ENCODE data around the gene DNAJA4. TPM values are rescaled to one million over a fixed set of nuclear protein-coding genes. Genes with fewer than 3 reads are reported as not detected.
A peak's percentile ranks its signal among the peaks of the same experiment; 100 is the strongest.

DNAJA4 gene
- total and polyA plus RNA-seq, 2 of the 13 experiments (the other 11 are each of a cell fraction or from before 2014, with no cell fraction given): not detected

DNA sequence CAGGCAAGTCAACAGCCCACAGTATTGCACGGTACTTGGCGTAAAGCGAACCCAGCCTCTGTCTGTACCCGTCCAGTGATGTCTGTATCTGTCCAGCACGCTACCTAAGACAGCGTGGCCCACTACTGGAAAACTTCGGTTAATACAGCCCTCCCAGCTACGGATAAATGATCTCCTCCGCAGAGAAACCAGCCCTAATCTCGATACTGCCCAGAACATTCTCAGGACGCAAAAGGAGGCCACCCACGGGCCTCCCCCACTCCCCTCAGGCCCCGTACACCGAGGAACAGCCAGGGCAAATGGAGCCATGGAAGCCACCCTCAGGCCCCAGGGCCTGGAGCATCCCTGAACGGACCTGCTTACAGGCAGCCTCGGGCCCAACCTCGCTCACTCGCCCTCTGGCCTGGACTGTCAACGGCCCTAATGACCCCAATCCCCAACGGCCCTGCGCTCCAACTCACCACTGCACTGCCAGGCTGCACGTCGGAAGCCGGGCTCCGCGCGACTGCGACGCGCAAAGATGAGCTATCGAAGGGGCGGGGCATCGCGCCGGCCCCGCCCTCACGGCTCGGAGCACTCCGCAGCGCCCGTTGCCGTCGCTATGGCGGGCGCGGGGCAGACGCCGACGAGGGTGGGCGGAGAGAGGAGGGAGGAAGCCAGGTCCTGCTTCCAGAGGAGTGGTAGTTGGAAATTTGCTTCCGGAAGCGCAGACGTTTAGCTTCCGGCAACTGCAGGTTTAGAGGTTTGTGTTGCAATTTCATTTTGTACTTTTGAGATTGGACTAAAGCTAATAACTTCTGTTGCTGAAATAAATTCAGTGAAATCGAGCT lies 35.0 kb downstream of the DNAJA4 start, which contains the start of gene SKIC8 (continued):
- TF ChIP-seq, protein P1, sequence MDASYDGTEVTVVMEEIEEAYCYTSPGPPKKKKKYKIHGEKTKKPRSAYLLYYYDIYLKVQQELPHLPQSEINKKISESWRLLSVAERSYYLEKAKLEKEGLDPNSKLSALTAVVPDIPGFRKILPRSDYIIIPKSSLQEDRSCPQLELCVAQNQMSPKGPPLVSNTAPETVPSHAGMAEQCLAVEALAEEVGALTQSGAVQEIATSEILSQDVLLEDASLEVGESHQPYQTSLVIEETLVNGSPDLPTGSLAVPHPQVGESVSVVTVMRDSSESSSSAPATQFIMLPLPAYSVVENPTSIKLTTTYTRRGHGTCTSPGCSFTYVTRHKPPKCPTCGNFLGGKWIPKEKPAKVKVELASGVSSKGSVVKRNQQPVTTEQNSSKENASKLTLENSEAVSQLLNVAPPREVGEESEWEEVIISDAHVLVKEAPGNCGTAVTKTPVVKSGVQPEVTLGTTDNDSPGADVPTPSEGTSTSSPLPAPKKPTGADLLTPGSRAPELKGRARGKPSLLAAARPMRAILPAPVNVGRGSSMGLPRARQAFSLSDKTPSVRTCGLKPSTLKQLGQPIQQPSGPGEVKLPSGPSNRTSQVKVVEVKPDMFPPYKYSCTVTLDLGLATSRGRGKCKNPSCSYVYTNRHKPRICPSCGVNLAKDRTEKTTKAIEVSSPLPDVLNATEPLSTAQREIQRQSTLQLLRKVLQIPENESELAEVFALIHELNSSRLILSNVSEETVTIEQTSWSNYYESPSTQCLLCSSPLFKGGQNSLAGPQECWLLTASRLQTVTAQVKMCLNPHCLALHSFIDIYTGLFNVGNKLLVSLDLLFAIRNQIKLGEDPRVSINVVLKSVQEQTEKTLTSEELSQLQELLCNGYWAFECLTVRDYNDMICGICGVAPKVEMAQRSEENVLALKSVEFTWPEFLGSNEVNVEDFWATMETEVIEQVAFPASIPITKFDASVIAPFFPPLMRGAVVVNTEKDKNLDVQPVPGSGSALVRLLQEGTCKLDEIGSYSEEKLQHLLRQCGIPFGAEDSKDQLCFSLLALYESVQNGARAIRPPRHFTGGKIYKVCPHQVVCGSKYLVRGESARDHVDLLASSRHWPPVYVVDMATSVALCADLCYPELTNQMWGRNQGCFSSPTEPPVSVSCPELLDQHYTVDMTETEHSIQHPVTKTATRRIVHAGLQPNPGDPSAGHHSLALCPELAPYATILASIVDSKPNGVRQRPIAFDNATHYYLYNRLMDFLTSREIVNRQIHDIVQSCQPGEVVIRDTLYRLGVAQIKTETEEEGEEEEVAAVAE (CRISPR knock-in tag; IDR thresholded peaks at IDR 0.05; ENCODE audit: borderline replicate concordance): no peak
- TF ChIP-seq ZNF616 (CRISPR knock-in tag; IDR thresholded peaks at IDR 0.05; ENCODE audit: low read depth): no peak
- TF ChIP-seq, protein P2, sequence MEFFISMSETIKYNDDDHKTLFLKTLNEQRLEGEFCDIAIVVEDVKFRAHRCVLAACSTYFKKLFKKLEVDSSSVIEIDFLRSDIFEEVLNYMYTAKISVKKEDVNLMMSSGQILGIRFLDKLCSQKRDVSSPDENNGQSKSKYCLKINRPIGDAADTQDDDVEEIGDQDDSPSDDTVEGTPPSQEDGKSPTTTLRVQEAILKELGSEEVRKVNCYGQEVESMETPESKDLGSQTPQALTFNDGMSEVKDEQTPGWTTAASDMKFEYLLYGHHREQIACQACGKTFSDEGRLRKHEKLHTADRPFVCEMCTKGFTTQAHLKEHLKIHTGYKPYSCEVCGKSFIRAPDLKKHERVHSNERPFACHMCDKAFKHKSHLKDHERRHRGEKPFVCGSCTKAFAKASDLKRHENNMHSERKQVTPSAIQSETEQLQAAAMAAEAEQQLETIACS (CRISPR knock-in tag; IDR thresholded peaks at IDR 0.05): no peak
- TF ChIP-seq, protein P3, sequence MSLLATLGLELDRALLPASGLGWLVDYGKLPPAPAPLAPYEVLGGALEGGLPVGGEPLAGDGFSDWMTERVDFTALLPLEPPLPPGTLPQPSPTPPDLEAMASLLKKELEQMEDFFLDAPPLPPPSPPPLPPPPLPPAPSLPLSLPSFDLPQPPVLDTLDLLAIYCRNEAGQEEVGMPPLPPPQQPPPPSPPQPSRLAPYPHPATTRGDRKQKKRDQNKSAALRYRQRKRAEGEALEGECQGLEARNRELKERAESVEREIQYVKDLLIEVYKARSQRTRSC (CRISPR knock-in tag; IDR thresholded peaks at IDR 0.05; ENCODE audit: low read depth): 0 out of 2 replicates have a peak, but pooled peaks have one; percentile 34
- TF ChIP-seq, protein P4, sequence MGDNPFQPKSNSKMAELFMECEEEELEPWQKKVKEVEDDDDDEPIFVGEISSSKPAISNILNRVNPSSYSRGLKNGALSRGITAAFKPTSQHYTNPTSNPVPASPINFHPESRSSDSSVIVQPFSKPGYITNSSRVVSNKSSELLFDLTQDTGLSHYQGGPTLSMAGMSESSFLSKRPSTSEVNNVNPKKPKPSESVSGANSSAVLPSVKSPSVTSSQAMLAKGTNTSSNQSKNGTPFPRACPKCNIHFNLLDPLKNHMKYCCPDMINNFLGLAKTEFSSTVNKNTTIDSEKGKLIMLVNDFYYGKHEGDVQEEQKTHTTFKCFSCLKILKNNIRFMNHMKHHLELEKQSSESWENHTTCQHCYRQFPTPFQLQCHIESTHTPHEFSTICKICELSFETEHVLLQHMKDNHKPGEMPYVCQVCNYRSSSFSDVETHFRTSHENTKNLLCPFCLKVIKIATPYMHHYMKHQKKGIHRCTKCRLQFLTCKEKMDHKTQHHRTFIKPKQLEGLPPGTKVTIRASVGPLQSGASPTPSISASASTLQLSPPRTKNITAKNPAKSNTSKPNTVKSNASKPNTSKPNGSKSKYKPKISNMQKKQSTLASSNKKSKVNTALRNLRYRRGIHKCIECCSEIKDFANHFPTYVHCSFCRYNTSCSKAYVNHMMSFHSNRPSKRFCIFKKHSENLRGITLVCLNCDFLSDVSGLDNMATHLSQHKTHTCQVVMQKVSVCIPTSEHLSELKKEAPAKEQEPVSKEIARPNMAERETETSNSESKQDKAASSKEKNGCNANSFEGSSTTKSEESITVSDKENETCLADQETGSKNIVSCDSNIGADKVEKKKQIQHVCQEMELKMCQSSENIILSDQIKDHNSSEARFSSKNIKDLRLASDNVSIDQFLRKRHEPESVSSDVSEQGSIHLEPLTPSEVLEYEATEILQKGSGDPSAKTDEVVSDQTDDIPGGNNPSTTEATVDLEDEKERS (CRISPR knock-in tag; IDR thresholded peaks at IDR 0.05): no peak
- TF ChIP-seq TBX3 (IDR thresholded peaks at IDR 0.05; ENCODE audit: borderline replicate concordance): no peak
- TF ChIP-seq, protein P5, sequence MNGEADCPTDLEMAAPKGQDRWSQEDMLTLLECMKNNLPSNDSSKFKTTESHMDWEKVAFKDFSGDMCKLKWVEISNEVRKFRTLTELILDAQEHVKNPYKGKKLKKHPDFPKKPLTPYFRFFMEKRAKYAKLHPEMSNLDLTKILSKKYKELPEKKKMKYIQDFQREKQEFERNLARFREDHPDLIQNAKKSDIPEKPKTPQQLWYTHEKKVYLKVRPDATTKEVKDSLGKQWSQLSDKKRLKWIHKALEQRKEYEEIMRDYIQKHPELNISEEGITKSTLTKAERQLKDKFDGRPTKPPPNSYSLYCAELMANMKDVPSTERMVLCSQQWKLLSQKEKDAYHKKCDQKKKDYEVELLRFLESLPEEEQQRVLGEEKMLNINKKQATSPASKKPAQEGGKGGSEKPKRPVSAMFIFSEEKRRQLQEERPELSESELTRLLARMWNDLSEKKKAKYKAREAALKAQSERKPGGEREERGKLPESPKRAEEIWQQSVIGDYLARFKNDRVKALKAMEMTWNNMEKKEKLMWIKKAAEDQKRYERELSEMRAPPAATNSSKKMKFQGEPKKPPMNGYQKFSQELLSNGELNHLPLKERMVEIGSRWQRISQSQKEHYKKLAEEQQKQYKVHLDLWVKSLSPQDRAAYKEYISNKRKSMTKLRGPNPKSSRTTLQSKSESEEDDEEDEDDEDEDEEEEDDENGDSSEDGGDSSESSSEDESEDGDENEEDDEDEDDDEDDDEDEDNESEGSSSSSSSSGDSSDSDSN (CRISPR knock-in tag; IDR thresholded peaks at IDR 0.05): peak; percentile 76
- TF ChIP-seq BRCA1 (CRISPR knock-in tag; IDR thresholded peaks at IDR 0.05): no peak
- TF ChIP-seq SRF (IDR thresholded peaks at IDR 0.05; ENCODE audit: low read depth, low read length): no peak
- no peak for TF ChIP-seq TCF7L2 (IDR thresholded peaks at IDR 0.05; ENCODE audit: low read depth, low read length)
- no peak for TF ChIP-seq HNF4G (IDR thresholded peaks at IDR 0.05; ENCODE audit: borderline replicate concordance, low read depth, low read length)
- no peak for TF ChIP-seq HNF4G (CRISPR knock-in tag; IDR thresholded peaks at IDR 0.05; ENCODE audit: borderline replicate concordance, low read depth)
- peak; percentile 90 for TF ChIP-seq POGZ (CRISPR knock-in tag; IDR thresholded peaks at IDR 0.05)
- TF ChIP-seq ZMYM3 (CRISPR knock-in tag; IDR thresholded peaks at IDR 0.05): no peak
- TF ChIP-seq ZNF678 (CRISPR knock-in tag; IDR thresholded peaks at IDR 0.05): no peak
- no peak for TF ChIP-seq RBM22 (optimal IDR thresholded peaks at IDR 0.05; ENCODE audit: low read length)
- peak; percentile 82 for TF ChIP-seq ZNF274 (CRISPR knock-in tag; IDR thresholded peaks at IDR 0.05)

Measured in HepG2 (cell line).